NB4 (cell line): ENCODE results near the gene GRM1.

Source experiments
- DNase-seq: peaks from one replicate; pipeline ENCODE4 v3.0.0; 2010; ENCODE audit warnings: low read depth
- H3K4me3 ChIP-seq: one replicate; pipeline ENCODE4 v1.5.1; 2011; ENCODE audit warnings: mild to moderate bottlenecking, low read depth, low read length, moderate library complexity
- MAX ChIP-seq: IDR thresholded peaks from 2 replicates; pipeline ENCODE4 v1.6.1; 2011; ENCODE audit warnings: low read depth, low read length
- MYC ChIP-seq: IDR thresholded peaks from 2 replicates; pipeline ENCODE4 v1.6.1; 2011; ENCODE audit warnings: low read depth, low read length
- POLR2A ChIP-seq: IDR thresholded peaks from 2 replicates; pipeline ENCODE4 v1.6.1; 2011; ENCODE audit warnings: mild to moderate bottlenecking; ENCODE audit not compliant: insufficient read length; ENCODE audit errors: extremely low read depth
- TF ChIP-seq, protein P1 (sequence below): IDR thresholded peaks from one replicate; pipeline ENCODE4 v1.5.1; 2012; ENCODE audit warnings: low read depth, low read length

Gene GRM1

GRCh38 chr6:146470091-146470770 is 441.4 kb downstream of the GRM1 start:
- peak; percentile 5 for DNase-seq
- TF ChIP-seq MAX (no peak), MYC (no peak), POLR2A (no peak)
- TF ChIP-seq, protein P1, sequence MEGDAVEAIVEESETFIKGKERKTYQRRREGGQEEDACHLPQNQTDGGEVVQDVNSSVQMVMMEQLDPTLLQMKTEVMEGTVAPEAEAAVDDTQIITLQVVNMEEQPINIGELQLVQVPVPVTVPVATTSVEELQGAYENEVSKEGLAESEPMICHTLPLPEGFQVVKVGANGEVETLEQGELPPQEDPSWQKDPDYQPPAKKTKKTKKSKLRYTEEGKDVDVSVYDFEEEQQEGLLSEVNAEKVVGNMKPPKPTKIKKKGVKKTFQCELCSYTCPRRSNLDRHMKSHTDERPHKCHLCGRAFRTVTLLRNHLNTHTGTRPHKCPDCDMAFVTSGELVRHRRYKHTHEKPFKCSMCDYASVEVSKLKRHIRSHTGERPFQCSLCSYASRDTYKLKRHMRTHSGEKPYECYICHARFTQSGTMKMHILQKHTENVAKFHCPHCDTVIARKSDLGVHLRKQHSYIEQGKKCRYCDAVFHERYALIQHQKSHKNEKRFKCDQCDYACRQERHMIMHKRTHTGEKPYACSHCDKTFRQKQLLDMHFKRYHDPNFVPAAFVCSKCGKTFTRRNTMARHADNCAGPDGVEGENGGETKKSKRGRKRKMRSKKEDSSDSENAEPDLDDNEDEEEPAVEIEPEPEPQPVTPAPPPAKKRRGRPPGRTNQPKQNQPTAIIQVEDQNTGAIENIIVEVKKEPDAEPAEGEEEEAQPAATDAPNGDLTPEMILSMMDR: no peak
- H3K4me3 ChIP-seq: no peak overlapping the region

GRCh38 chr6:146472918-146473317 is 444.1 kb downstream of the GRM1 start:
- no peak for DNase-seq
- TF ChIP-seq MYC (no peak), POLR2A (no peak), MAX (no peak)
- TF ChIP-seq, protein P1: no peak
- no peak overlapping the region for H3K4me3 ChIP-seq

- H3K4me3 ChIP-seq: no peak overlapping the region
- TF ChIP-seq, protein P1: no peak
- TF ChIP-seq POLR2A (no peak), MYC (no peak), MAX (no peak)
- DNase-seq: no peak
Observed at GRCh38 chr6:146481527-146481926, 452.7 kb downstream of the GRM1 start.

- DNase-seq: no peak
- no peak for TF ChIP-seq MYC
- no peak overlapping the region for H3K4me3 ChIP-seq
Observed at GRCh38 chr6:146484411-146484810, 455.5 kb downstream of the GRM1 start.
